HG02884 (cell line): ENCODE results near the gene ZDHHC14.
"Not testable (repeated sequence)": the region's sequence is repeated elsewhere in the genome, so short reads cannot be mapped to it uniquely, and the experiment has no call there.

Experiments
- ATAC-seq: cut with Tn5 transposase; IDR thresholded peaks from one replicate; pipeline ENCODE4 v1.9.1; 2021; ENCODE audit warnings: mild to moderate bottlenecking, moderate library complexity; ENCODE audit not compliant: unreplicated experiment

ZDHHC14 gene

DNA sequence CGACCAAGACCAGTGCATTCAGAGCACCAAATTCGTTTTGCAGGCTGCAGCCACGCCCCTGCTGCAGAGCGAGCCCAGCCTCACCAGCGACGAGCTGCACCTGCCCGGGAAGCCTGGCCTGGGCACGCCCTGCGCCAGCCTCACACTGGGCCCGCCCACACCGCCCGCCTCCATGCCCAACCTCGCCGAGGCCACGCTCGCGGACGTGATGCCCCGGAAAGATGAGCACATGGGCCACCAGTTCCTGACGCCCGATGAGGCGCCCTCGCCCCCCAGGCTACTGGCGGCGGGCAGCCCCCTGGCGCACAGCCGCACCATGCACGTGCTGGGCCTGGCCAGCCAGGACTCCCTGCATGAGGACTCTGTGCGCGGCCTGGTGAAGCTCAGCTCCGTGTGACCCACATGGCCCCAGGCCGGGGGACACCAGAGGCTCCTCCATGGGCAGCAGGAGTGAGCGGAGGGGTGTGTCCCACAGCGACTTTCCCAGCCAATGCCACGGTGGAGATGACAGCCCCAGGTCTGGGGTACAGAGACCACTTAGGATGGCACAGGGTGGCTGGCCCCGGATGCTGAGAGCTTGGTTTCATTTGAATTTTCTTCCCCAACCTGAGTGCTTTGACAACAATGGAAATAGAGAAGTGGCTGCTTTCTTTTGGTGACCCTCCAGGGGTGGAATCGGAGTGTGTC, 291.9 kb downstream of the ZDHHC14 start:
- no peak for ATAC-seq

DNA sequence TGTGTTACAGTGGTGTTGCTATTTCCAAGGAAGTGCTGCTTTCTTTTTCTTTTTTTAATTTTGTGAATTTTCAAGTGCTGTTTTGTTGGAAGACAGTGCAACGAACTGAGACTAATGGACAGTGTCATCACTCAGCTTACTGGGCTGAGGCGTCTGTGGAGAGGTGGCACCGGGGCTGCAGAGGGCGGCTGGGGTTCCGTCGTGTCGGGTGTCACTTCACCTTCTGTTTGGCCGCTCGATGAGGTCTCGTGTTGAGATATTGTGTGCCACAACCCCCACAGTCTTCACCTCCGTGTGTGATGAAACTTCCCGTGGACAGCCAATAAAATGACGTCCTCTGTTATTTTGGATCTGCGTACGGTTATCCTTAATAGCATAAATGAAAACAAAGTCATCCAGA, 292.6 kb downstream of the ZDHHC14 start:
- no peak for ATAC-seq

DNA sequence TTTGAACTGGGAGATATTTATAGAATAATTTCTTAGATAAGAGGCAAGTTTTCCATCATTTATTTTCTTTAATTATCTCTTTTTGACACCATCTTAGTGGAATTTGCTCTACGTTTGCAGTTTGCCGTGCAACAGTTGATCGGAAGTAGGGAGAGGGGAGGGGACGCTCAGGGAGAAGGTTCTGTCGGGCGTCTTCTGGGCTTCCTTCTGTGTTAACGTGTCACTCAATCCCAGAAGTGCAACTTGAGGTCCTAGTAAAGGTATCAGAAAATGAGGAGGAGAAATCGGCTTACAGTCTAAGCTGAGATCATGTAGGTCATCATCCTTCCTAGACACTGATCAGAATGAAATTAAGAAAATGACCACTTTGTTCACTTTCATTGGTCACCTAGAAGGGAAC, 293.1 kb downstream of the ZDHHC14 start:
- no peak for ATAC-seq

DNA sequence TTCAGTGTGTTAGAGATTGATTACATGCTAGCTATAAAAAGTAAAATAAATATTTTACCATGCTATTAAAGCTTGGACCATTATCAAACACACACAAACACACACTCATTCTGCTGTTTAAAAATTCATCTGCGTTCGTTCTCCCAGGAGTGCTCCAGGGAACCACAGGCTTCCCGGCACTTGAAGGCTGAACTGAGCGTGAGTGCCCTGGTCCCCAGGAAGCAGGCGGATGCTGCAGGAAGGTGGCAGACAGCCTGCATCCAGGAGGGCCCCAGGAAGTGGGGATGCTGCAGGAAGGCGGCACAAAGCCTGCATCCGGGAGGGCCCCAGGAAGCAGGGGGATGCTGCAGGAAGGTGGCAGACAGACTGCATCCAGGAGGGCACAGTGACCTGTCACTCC, 294.8 kb downstream of the ZDHHC14 start:
- no peak for ATAC-seq

DNA sequence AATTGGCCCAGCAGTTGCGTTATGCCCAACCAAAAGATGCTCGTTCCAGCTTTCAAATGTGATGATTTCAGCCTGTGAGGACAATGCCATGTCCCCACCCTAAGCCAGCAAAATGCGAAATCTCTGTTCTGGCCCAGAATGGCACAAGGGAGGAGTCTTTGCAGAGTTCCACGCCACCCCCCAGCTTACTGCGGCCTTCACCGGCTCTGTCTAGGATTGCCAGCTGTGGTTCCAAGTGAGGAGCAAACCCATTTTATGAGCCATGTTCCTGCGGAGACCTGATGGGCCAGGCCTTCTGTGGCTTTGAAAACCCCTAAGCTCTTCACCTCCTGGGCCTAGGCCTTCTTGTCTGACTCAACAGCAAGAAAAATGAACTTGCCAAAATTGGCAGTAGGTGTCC, 295.3 kb downstream of the ZDHHC14 start:
- no peak for ATAC-seq

DNA sequence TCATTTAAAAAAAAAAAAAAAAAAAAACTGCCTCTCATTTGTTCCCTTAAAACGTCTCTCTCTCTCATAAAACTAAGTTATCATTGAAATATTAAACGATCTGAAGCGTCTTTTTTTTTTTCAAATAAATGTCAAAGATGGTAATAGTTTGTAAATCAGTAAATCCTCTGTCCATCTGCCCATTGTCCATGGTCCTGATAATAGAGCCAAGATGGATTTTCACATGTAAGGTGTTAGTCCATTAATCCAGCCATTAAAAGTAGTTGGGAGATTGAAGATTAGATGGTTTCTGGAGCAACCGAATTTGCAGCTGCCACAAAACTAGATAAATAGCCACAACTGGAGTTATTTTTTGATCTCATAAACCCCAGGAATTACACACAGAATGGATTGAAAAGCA, 296.2 kb downstream of the ZDHHC14 start:
- ATAC-seq = no peak

DNA sequence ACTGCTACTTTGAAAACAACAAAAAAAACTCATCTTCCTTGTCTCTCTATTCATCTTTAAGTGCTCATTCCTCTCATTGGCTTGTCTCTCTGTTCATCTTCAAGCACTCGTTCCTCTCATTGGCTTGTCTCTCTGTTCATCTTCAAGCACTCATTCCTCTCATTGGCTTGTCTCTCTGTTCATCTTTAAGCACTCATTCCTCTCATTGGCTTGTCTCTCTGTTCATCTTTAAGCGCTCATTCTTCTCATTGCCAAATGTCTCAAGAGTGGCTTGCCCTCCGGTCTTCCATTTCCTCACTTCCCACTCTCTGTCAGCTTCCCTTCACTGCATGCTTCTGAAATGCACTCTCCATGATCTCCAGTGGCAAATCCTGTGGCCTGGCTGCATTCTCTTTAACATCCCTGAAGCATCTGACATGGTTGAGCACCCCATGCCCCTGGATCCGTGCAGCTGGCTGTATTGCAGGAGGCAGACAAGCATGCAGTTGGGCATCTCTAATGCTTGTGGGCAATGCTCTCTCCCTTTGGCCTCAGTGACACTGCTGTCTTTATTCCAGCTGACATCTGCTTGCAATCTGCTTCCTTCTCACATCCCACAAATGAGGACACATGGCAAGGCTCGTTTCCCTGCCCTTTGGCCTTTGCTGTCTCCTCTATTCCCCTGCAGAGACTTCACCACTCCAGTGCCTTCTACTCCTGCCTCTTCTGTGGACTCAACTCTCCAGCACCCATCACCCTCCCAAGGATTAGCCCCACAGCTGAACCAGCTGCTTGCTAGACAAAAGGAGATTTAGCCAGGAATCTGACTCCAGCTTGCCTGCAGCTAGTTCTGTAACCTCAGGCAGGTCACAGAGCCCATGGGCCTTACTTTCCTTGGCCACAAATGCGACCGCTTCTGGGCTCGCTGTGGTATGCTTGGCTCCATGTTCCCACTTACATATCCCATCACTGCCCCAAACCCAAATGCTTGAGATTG, 298.9 kb downstream of the ZDHHC14 start:
- ATAC-seq = no peak

DNA sequence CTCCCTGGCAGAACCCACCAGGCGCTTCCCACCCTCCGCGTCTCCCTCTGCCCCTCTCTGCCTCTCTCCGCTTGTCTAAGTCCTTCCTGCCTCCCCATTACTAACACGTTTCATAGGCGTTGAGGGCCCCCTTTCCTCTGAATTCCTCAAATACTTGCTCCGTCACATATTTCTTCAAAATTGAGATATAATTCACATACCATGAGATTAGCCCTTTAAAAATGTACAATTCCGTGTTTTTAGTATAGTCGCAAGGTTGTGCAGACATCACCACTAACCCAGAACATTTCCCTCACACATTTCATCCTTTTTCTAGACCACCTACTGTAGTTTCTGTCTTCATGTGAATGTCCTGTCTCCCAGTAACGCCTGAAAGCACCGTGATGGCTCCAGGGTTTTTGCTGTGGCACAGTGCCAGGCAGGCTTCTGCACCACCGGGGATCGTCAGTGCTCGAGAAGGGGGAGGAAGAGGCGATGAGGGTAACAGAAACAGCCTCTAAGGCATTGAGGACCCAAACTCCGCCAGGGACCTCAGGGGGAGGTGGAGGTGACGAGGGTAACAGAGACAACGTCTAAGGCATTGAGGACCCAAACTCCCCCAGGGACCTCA, 300.2 kb downstream of the ZDHHC14 start:
- ATAC-seq = no peak

DNA sequence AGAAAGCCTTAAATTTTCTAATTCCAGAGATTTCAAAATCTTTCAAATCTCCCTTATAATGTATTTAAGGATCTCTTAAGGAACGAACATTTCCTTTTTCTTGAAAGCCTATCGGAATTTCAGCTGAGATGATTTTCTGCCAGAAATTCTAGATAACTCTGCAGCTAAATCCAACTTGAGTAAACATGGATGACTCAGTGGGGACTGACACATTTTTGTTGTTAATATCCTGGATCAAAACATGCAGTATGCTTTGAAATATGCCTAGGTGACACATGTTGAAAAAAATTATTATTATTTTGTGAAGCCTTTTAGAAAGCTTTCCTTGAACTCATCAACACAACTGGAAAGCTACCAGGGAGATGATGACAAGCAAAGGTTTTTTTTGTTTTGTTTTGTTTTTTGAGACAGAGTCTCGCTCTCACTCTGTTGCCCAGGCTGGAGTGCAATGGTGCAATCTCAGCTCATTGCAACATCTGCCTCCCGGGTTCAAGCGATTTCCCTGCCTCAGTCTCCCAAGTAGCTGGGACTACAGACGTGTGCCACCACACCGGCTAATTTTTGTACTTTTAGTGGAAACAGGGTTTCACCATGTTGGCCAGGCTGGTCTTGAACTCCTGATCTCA, 302.0 kb downstream of the ZDHHC14 start:
- no peak for ATAC-seq

DNA sequence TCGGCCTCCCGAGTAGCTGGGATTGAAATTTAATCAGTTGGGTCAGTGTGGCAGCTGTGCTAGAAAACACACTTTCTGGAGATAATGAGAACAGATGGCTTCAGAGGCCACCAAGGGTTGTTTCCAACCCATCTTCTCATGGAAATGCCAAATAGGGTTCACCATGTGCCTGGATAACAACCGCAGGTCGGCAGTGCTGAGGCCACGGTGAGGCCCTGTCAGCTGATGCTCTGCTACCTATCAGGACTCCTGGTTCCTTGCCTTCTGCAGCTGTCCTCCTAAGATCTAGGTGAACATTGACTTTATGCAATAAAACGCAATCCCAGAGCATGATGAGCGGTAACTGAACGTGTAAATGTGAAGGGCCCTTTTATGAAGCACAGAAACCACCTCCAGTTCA, 302.7 kb downstream of the ZDHHC14 start:
- no peak for ATAC-seq

DNA sequence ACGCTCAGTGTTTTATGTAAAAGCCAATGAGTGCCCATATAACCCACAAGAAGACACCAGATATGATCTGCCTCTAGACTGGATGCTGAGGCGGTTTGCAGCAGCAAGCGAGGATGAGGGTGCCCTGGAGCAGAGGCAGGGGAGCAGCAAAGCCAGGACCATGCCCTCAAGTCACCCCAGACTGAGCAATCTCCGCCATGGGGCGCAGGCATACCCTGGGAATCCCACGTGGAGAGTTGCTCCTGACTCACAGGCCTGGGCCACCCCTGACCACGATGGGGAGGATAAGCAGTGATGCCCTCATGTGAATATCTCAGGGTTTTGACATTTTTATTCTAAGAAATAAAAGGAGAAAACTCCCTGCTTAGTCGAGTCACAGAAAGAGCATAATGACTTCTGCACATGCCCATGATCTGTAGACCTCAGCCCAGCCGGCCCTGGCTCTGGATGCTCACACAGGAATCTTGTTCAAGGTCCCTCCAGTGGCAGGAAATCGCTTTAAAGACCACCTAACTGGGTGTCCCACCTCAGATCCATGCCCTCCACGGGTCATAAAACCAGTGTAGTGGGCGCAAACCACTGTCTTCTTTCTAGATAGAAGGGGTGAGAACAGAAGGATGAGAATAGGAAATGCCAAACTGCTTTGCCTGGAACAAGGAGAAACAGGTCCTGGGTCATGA, 303.8 kb downstream of the ZDHHC14 start:
- ATAC-seq = no peak

DNA sequence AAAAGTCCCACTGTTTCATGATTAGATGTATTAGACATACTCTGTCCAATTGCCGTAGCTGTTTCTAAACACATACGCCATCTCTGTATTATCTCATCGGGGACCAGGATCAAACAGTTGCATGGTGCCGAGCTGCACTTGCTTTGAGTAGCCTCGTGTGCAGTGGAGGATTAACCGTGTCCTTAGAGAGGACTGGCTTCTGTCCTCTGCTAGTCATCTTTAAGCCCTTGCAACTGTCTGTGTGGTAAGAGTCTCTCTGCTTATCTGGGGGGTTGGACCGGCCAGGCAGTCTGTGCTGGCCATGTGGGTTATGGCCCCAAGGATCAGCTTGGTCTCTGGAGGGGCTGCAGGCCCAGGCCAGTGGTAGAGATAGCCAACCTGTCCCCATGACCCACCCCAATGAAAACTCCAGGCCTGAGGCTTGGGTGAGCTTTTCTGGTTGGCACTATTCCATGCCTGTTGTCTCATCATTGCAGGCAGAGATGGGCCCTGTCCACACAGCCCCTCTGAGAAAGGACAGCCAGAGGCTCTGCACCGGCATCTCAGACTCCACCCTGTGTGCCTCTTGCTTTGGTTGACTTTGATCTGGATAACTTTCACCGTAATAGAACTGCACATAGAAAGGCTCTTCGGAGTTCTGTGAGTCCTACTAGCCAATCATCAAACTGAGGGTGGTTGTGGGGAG, 304.7 kb downstream of the ZDHHC14 start:
- no peak for ATAC-seq

DNA sequence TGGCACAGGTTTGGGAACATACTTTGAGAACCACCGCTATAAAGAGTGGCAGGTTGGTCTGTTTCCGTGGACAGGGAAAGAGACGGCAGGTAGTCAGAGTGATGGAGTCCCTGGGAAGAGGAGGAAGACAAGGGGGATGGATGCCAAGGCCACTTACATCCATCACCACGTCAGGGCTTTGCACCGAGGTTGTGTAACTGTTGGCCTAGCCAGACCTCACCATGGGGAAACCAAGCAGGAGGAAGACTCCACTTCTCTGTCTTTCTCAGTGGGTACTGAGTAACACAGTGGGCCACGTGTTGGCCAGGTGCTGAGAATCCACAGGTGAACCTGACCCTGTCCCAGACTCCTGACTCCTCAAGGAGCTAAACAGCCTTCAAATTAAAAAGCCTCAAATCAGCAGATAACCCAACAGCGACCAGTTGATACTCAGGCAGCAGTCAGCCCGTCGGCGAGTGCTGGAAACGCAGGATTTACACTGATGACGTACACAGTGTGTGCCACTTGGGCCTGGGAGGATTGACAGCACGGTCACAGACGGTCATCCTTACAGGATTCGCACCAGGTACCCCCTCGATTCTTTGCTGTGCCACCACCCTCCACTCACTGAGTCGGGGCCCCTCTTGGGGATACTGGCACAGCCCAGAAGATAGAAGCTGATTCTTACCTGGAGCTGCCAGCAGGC, 307.4 kb downstream of the ZDHHC14 start:
- no peak for ATAC-seq

DNA sequence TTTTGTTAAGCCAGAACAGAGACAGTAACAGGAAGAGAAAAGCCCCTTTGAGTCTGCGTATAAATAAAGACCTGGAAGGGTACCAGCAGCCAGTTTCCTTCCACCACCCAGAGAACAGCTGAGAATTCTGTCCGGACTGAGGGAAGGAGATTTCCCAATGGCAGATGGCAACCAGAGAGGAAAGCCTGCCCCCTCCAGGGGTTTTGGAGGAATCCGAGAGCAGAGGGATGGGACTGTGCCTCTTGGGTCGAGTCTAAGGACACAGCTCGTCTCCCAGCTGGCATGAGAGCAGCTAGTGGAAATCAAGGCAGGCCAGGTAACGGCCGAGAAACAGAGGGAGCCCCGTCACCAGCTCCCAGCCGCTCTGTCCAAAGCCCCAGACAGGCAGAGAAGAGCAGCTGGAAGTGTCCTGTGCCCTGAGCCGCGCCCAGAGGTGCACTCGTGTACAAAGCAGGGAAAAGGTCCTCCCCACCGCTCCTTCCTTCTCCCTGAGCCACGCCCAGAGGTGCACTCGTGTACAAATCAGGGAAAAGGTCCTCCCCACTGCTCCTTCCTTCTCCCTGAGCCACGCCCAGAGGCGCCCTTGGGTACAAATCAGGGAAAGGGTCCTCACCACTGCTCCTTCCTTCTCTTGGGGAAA, 308.1 kb downstream of the ZDHHC14 start:
- no peak for ATAC-seq

DNA sequence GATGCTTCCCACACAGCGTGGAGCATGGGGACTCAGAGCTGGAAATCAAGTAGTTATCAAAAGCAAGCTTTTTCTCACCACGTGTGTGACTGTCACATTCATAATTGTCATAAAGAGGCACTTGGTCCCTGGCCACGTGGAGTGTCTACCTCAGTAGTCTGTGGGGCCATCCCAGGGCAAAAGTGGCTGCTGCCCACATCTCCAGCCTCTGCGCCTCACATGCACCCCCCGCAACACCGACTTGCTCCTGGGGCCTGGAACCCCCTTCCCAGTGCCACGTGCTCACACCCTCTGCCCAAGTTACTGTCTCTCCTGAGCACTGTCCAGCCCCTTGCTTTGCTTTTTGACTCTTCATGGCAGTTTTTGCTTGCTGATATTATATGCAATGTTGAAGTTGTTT, 308.9 kb downstream of the ZDHHC14 start:
- no peak for ATAC-seq

DNA sequence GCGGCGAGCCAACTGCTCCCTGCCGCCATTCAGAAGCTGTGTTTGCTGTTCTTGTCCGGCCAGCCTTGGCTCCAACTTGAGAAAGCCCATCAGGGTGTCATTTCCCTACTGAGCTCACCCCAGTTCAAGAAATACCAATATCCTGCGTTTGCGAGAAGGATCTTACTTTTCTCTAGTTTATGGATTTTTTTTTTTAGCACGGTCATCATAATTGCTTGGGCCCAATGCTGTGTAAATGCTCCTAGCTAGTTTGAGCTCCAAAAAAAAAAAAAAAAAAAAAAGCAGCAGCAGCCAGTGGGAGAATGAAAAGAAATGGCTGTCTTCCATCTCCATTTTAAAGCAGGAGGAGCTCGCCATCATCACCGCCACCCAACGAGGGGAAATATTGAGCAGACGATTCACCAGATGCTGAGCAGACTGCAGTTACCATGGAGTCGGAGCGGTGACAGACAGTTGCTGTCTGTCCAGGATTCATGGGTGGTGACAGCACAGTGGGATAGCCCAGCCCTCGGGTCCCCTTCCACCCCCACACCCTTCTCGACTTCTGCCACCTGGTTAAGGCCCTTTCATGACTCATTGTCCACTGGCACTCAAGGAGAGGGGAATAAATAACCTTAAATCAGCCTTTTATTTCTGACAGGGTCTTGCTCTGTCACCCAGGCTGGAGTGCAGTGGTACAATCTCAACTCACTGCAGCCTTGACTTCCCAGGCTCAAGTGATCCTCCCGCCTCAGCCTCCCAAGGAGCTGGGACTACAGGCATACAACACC, 309.6 kb downstream of the ZDHHC14 start:
- no peak for ATAC-seq

DNA sequence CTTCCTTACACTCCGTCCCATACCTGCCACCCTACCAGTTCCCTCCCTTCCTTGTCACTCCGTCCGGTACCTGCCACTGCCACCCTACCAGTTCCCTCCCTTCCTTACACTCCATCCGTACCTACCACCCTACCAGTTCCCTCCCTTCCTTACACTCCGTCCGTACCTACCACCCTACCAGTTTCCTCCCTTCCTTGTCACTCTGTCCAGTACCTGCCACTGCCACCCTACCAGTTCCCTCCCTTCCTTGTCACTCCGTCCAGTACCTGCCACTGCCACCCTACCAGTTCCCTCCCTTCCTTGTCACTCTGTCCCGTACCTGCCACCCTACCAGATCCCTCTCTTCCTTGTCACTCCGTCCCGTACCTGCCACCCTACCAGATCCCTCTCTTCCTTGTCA, 310.6 kb downstream of the ZDHHC14 start:
- ATAC-seq = not testable (repeated sequence)

DNA sequence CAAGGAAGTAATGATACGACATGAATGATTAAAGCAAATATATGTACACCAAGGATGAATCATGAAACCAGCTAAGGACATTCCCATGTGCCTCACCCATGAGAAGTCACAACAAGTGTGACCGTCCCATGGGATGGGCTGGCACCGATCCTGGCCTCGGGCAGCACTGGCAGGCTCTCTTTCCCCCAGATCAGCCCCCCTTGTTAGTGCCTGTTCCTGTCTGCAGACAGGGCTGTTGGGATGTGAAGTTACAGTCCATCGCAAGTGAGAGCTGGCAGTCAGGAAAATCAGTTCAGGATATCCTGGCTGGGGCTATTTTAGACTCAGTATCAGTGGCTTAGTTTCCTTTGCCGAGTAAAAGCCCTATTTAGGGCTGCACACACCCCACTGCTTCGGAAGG, 312.9 kb downstream of the ZDHHC14 start:
- ATAC-seq = no peak
